HepG2 (cell line): ENCODE results near the gene SMURF2. TPM values are rescaled to one million over a fixed set of nuclear protein-coding genes. Genes with fewer than 3 reads are reported as not detected.

Experiments used
- AGO2 ChIP-seq: fragments of 200-400 bp; formaldehyde crosslinking; optimal IDR thresholded peaks from 2 replicates; pipeline ENCODE3; 2017; ENCODE audit warnings: mild to moderate bottlenecking, low read depth, low read length, moderate library complexity
- CBX1 ChIP-seq: IDR thresholded peaks from one replicate; pipeline ENCODE4 v1.6.1; 2016; ENCODE audit warnings: antibody characterized with exemption, low read depth
- ELF4 ChIP-seq: sonication (generic); formaldehyde crosslinking; IDR thresholded peaks from 2 replicates; pipeline ENCODE4 v1.5.0; 2020; ENCODE audit warnings: missing genetic modification reagents, mild to moderate bottlenecking, moderate library complexity, borderline replicate concordance
- FOXA1 ChIP-seq, 2 experiments: fragments of 450-650 bp in 1 of 2; sonication (generic) in 1 of 2; formaldehyde crosslinking in 1 of 2; IDR thresholded peaks; 2 replicates each; pipeline versions ENCODE4 v1.4.0 to v1.6.1; 2016 to 2020; ENCODE audit warnings: missing genetic modification reagents in 1 of 2
- HDAC2 ChIP-seq: sonication (generic); formaldehyde crosslinking; IDR thresholded peaks from 2 replicates; pipeline ENCODE4 v1.4.0; 2020; ENCODE audit warnings: missing genetic modification reagents
- HMG20A ChIP-seq: IDR thresholded peaks from 2 replicates; pipeline ENCODE4 v1.6.1; 2016; ENCODE audit warnings: borderline replicate concordance
- MED1 ChIP-seq: sonication (generic); formaldehyde crosslinking; IDR thresholded peaks from 2 replicates; pipeline ENCODE4 v1.4.0; 2020; ENCODE audit warnings: missing genetic modification reagents
- NFAT5 ChIP-seq: sonication (generic); formaldehyde crosslinking; IDR thresholded peaks from 2 replicates; pipeline ENCODE4 v1.4.0; 2020; ENCODE audit warnings: missing genetic modification reagents
- PHF5A ChIP-seq: IDR thresholded peaks from one replicate; pipeline ENCODE4 v1.6.1; 2018; ENCODE audit warnings: low read depth, missing genetic modification reagents; ENCODE audit not compliant: unreplicated experiment
- PRMT3 ChIP-seq: sonication (generic); formaldehyde crosslinking; IDR thresholded peaks from 2 replicates; pipeline ENCODE4 v1.8.1; 2022; ENCODE audit warnings: low read depth, mild to moderate bottlenecking, moderate library complexity, missing genetic modification reagents, borderline replicate concordance
- SKI ChIP-seq: fragments of 450-650 bp; IDR thresholded peaks from one replicate; pipeline ENCODE4 v1.6.1; 2018; ENCODE audit warnings: mild to moderate bottlenecking; ENCODE audit not compliant: partially characterized antibody
- TGIF2 ChIP-seq: IDR thresholded peaks from 2 replicates; pipeline ENCODE4 v1.6.1; 2016; ENCODE audit warnings: control low read depth, missing compliant biosample characterization
- U2AF2 ChIP-seq: fragments of 200-400 bp; formaldehyde crosslinking; IDR thresholded peaks from 2 replicates; pipeline ENCODE4 v1.6.1; 2017; ENCODE audit warnings: low read depth, mild to moderate bottlenecking, low read length
- ZNF205 ChIP-seq: IDR thresholded peaks from 2 replicates; pipeline ENCODE4 v1.6.1; 2018; ENCODE audit warnings: missing biosample characterization, missing genetic modification reagents
- ZNF747 ChIP-seq: sonication (generic); formaldehyde crosslinking; IDR thresholded peaks from 2 replicates; pipeline ENCODE4 v1.8.1; 2023; ENCODE audit warnings: missing genetic modification reagents, mild to moderate bottlenecking, borderline replicate concordance
- ZNF790 ChIP-seq: sonication (generic); formaldehyde crosslinking; IDR thresholded peaks from 2 replicates; pipeline ENCODE4 v1.8.0; 2022; ENCODE audit warnings: missing genetic modification reagents, mild to moderate bottlenecking, borderline replicate concordance
- ZNF850 ChIP-seq: sonication (generic); formaldehyde crosslinking; conservative IDR thresholded peaks from 2 replicates; pipeline ENCODE4 v1.9.0; 2021; ENCODE audit warnings: mild to moderate bottlenecking, missing genetic modification reagents
- polyA plus RNA-seq, 8 experiments: library from polyadenylated mRNA; depleted of rRNA in 3 of 8; stranded (reverse) in 7 of 8; unstranded in 1 of 8; fragments of >200 nt; fragmentation: Illumina TruSeq in 4 of 8; extraction: Trizol in 4 of 8; gene quantifications; 2 replicates each; pipeline versions ENCODE4 v1.2.1 to v1.2.3, GENCODE V29; 2011 to 2016; ENCODE audit warnings: low read depth in 4 of 8, missing spikeins in 1 of 8, mixed read lengths in 1 of 8; ENCODE audit not compliant: insufficient read depth in 1 of 8
- total RNA-seq, 5 experiments: library from RNA; depleted of rRNA; stranded (reverse); fragments of >200 nt; fragmentation: Illumina TruSeq; extraction: Trizol; gene quantifications; 2 replicates each; pipeline ENCODE4 v1.2.3, GENCODE V29; 2016; ENCODE audit warnings: low read depth in 1 of 5
- TF ChIP-seq, protein P1 (sequence below): sonication (generic); formaldehyde crosslinking; IDR thresholded peaks from 2 replicates; pipeline ENCODE4 v1.5.0; 2020; ENCODE audit warnings: mild to moderate bottlenecking, missing genetic modification reagents
- TF ChIP-seq, protein P2 (sequence below): sonication (generic); formaldehyde crosslinking; IDR thresholded peaks from 2 replicates; pipeline ENCODE4 v1.5.0; 2020; ENCODE audit warnings: missing genetic modification reagents
- TF ChIP-seq, protein P3 (sequence below): sonication (generic); formaldehyde crosslinking; IDR thresholded peaks from 2 replicates; pipeline ENCODE4 v1.8.1; 2023; ENCODE audit warnings: mild to moderate bottlenecking, missing genetic modification reagents, borderline replicate concordance

The SMURF2 gene
- total and polyA plus RNA-seq, 2 of the 13 experiments (the other 11 are each of a cell fraction or from before 2014, with no cell fraction given), result 14.9 to 24.3 TPM

- no peak for TF ChIP-seq CBX1
- 0 out of 2 replicates have a peak, but pooled peaks have one; percentile 61 for TF ChIP-seq ZNF205 (CRISPR knock-in tag)
- TF ChIP-seq ELF4 (CRISPR knock-in tag), result peak; percentile 65; the same call in 1 of the 2 replicates
- peak; percentile 13 for TF ChIP-seq PHF5A (CRISPR knock-in tag)
- TF ChIP-seq, protein P1, sequence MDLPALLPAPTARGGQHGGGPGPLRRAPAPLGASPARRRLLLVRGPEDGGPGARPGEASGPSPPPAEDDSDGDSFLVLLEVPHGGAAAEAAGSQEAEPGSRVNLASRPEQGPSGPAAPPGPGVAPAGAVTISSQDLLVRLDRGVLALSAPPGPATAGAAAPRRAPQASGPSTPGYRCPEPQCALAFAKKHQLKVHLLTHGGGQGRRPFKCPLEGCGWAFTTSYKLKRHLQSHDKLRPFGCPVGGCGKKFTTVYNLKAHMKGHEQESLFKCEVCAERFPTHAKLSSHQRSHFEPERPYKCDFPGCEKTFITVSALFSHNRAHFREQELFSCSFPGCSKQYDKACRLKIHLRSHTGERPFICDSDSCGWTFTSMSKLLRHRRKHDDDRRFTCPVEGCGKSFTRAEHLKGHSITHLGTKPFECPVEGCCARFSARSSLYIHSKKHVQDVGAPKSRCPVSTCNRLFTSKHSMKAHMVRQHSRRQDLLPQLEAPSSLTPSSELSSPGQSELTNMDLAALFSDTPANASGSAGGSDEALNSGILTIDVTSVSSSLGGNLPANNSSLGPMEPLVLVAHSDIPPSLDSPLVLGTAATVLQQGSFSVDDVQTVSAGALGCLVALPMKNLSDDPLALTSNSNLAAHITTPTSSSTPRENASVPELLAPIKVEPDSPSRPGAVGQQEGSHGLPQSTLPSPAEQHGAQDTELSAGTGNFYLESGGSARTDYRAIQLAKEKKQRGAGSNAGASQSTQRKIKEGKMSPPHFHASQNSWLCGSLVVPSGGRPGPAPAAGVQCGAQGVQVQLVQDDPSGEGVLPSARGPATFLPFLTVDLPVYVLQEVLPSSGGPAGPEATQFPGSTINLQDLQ, result no peak
- TF ChIP-seq HDAC2 (CRISPR knock-in tag), result no peak
- no peak for TF ChIP-seq ZNF790 (CRISPR knock-in tag)
- peak; percentile 94 for TF ChIP-seq AGO2
- TF ChIP-seq SKI, result peak; percentile 37
- TF ChIP-seq NFAT5 (CRISPR knock-in tag), result no peak; the same call in 1 of the 2 replicates
- TF ChIP-seq ZNF747 (CRISPR knock-in tag), result peak; percentile 84
- no peak for TF ChIP-seq PRMT3 (CRISPR knock-in tag)
- TF ChIP-seq TGIF2, result peak; percentile 81; the same call in 1 of the 2 replicates
- TF ChIP-seq, protein P2, sequence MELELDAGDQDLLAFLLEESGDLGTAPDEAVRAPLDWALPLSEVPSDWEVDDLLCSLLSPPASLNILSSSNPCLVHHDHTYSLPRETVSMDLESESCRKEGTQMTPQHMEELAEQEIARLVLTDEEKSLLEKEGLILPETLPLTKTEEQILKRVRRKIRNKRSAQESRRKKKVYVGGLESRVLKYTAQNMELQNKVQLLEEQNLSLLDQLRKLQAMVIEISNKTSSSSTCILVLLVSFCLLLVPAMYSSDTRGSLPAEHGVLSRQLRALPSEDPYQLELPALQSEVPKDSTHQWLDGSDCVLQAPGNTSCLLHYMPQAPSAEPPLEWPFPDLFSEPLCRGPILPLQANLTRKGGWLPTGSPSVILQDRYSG (CRISPR knock-in tag), result no peak
- no peak for TF ChIP-seq FOXA1 (IDR thresholded peaks at IDR 0.05)
- no peak for TF ChIP-seq FOXA1 (CRISPR knock-in tag; IDR thresholded peaks at IDR 0.05)
- TF ChIP-seq MED1 (CRISPR knock-in tag), result peak; percentile 49; the same call in 1 of the 2 replicates
- TF ChIP-seq ZNF850 (CRISPR knock-in tag), result no peak; the same call in 1 of the 2 replicates
- TF ChIP-seq HMG20A, result no peak
- peak; percentile 68; the same call in 1 of the 2 replicates for TF ChIP-seq U2AF2
- TF ChIP-seq, protein P3, sequence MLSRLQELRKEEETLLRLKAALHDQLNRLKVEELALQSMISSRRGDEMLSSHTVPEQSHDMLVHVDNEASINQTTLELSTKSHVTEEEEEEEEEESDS (CRISPR knock-in tag), result 0 out of 2 replicates have a peak, but pooled peaks have one; percentile 9
These were observed 156.5 kb downstream of the SMURF2 start (continued) for GRCh38 chr17:64505340-64506200.
